Mucosa of descending colon (tissue), 3 donors: Measurements from ENCODE around the gene E2F3. TPM values are rescaled to one million over a fixed set of nuclear protein-coding genes. Genes with fewer than 3 reads are reported as not detected.

Experiments used
- ATAC-seq: fragments of 200-7000 bp; cut with Tn5 transposase; one replicate; pipeline ENCODE4 v1.9.1; 2020; ENCODE audit warnings: mild to moderate bottlenecking, moderate library complexity
- DNase-seq, 3 donors: peaks; one replicate each; pipeline ENCODE4 v3.0.0-alpha.2; 2020
- H3K36me3 ChIP-seq: fragments of 200-600 bp; one replicate; pipeline ENCODE4 v1.8.0; 2021; ENCODE audit warnings: low read depth, mild to moderate bottlenecking
- H3K4me1 ChIP-seq: fragments of 200-600 bp; one replicate; pipeline ENCODE4 v1.8.0; 2021; ENCODE audit warnings: low read depth, mild to moderate bottlenecking
- H3K4me3 ChIP-seq: fragments of 200-600 bp; one replicate; pipeline ENCODE4 v1.8.0; 2021; ENCODE audit warnings: mild to moderate bottlenecking
- H3K9me3 ChIP-seq: fragments of 200-600 bp; one replicate; pipeline ENCODE4 v1.8.0; 2021; ENCODE audit warnings: mild to moderate bottlenecking
- CTCF ChIP-seq: fragments of 200-600 bp; IDR thresholded peaks from one replicate; pipeline ENCODE4 v1.8.0; 2022; ENCODE audit warnings: antibody characterized with exemption, mild to moderate bottlenecking
- intact Hi-C, 2 donors: fragments of 100-400 bp; cut with DNase I in 1 of 2; cut with micrococcal nuclease in 1 of 2; formaldehyde crosslinking; loops; one replicate each; pipeline versions ENCODE4 v1.11.0 to v1.11.1; 2022; cut with DNase I, micrococcal nuclease
- total RNA-seq, 3 donors: library from RNA; stranded (reverse); fragmentation: NEBNext Ultra II Directional in 2 of 3; extraction: Animal tissue kit (Norgen Biotek cat#: 25700) in 2 of 3; gene quantifications; one replicate each; pipeline versions ENCODE4 v1.2.1 to v1.2.4, GENCODE V29; 2021 to 2023
- donor health status: DM: no; HTN: no; CAD: no; lungs with moderate emphysema.
- donor health status: DM: no; HTN: no; CAD: no.
- donor health status: DM: no; HTN: yes; CAD: no.

Gene E2F3
- total RNA-seq, 3 donors from 2014 or later = 7.6 to 10.0 (median 7.9) TPM

DNA sequence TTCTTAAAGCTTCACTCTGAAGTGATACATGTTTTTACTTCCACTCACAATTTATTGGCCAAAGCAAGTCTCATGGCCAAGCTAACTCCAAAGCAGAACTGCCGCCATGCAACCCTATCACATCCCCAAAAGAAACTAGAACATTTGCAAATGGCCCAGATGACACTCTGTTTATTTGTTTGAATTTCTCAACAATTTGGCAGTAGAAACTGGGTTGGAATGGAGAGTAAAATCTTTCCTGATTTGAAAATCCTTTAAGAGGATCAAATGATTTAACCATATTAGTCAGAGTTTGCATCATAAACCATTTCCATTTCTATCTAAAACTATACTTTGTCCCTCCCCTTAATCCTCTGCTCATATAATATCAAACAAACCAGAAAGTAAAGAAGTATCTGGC, 39.1 kb upstream of the E2F3 start:
- Histone ChIP-seq H3K4me3 (no peak overlapping the region), H3K4me1 (peaks cover 5% of the 10 kb centered on the region), H3K36me3 (no peaks in the 10 kb centered on the region), H3K9me3 (no peaks in the 10 kb centered on the region)
- intact Hi-C loops = no loop called here
- no peak for ATAC-seq
- DNase-seq = no peak
- TF ChIP-seq CTCF = no peak

DNA sequence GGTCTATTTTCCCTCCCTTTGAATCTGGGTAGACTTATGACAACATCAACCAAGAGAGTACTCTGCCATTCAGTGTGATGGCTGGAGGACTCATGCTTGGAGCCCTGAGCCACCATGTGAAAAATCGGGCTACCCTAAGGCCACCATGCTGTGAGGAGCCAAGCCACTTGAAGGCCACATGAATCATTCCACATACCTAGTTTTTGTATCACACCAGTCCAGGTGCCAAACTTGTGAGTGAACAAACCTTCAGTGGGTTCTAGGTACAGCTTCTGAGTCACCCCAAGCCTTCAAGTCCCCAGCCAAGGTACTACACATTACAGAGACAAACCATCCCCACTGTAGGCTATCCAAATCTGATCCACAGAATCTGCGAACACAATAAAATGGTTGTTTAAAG, 37.4 kb upstream of the E2F3 start:
- intact Hi-C loops = no loop called here
- no peaks in the 10 kb centered on the region for H3K9me3 ChIP-seq
- TF ChIP-seq CTCF = no peak
- no peaks in the 10 kb centered on the region for H3K36me3 ChIP-seq
- no peak overlapping the region for H3K4me3 ChIP-seq
- DNase-seq (no peak), ATAC-seq (no peak)
- peaks cover 5% of the 10 kb centered on the region for H3K4me1 ChIP-seq

DNA sequence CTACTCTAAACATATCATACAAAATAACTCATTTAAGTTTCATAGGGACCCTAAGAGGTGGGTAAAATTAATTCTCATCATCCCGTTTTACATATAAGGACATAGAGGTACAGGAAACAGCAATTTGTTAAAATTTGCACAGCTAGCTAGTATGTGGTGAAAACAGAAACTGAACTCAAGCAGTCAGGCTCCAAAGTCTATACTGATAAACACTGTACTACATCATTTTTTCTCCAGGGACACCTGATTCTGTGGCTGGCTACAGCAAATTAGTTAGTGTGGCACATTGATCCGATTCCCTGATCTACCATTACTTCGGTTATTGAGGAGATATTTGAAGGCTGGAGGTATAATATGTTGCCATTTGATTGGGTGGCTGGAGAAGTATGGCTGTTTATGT, 36.2 kb upstream of the E2F3 start:
- ATAC-seq (peak; percentile 58), DNase-seq (no peak)
- TF ChIP-seq CTCF = no peak
- Histone ChIP-seq H3K9me3 (no peaks in the 10 kb centered on the region), H3K4me3 (no peak overlapping the region), H3K36me3 (no peaks in the 10 kb centered on the region), H3K4me1 (peaks cover 5% of the 10 kb centered on the region)
- intact Hi-C loops = no loop called here

- Histone ChIP-seq H3K4me1 (peaks cover 5% of the 10 kb centered on the region), H3K9me3 (no peaks in the 10 kb centered on the region), H3K36me3 (no peaks in the 10 kb centered on the region), H3K4me3 (no peak overlapping the region)
- intact Hi-C loops = no loop called here
- ATAC-seq = peak; percentile 56
- peak in 2 of 3 donors; percentile 7 to 27 for DNase-seq
- TF ChIP-seq CTCF = no peak
These were observed 35.4 kb upstream of the E2F3 start for GRCh38 chr6:20366082-20366830.

- TF ChIP-seq CTCF = no peak
- Histone ChIP-seq H3K4me1 (peaks cover 5% of the 10 kb centered on the region), H3K9me3 (no peaks in the 10 kb centered on the region), H3K36me3 (no peaks in the 10 kb centered on the region), H3K4me3 (no peak overlapping the region)
- intact Hi-C loops = no loop called here
- DNase-seq = no peak
- ATAC-seq = peak; percentile 76
These were observed 33.8 kb upstream of the E2F3 start for GRCh38 chr6:20367743-20368485.
